ENCODE measurements around the gene TPGS2. TPM values are rescaled to one million over a fixed set of nuclear protein-coding genes. Genes with fewer than 3 reads are reported as not detected.
A peak's percentile ranks its signal among the peaks of the same experiment; 100 is the strongest.

The TPGS2 gene
- total RNA-seq, 1 experiment from 2014 or later, result 160 TPM

- CTCF ChIA-PET, result no interaction called here
- H3K27ac Mint-ChIP-seq (ENCODE audit: unreplicated experiment), result no peak overlapping the region
- H3K9me3 Mint-ChIP-seq (ENCODE audit: low read depth, unreplicated experiment), result no peaks in the 10 kb centered on the region
- intact Hi-C loops (cut with micrococcal nuclease; ENCODE audit: unreplicated experiment), result no loop called here
- TF ChIP-seq, protein P1, sequence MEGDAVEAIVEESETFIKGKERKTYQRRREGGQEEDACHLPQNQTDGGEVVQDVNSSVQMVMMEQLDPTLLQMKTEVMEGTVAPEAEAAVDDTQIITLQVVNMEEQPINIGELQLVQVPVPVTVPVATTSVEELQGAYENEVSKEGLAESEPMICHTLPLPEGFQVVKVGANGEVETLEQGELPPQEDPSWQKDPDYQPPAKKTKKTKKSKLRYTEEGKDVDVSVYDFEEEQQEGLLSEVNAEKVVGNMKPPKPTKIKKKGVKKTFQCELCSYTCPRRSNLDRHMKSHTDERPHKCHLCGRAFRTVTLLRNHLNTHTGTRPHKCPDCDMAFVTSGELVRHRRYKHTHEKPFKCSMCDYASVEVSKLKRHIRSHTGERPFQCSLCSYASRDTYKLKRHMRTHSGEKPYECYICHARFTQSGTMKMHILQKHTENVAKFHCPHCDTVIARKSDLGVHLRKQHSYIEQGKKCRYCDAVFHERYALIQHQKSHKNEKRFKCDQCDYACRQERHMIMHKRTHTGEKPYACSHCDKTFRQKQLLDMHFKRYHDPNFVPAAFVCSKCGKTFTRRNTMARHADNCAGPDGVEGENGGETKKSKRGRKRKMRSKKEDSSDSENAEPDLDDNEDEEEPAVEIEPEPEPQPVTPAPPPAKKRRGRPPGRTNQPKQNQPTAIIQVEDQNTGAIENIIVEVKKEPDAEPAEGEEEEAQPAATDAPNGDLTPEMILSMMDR (IDR thresholded peaks at IDR 0.05; ENCODE audit: unreplicated experiment), result no peak
- BruUV-seq (replicated peaks), result no TSS peak
- H3K27me3 Mint-ChIP-seq (ENCODE audit: unreplicated experiment), result no peaks in the 10 kb centered on the region
- H3K4me3 Mint-ChIP-seq (ENCODE audit: low read depth, unreplicated experiment), result no peak overlapping the region
- no peaks in the 10 kb centered on the region for H3K36me3 Mint-ChIP-seq (ENCODE audit: insufficient read depth, unreplicated experiment)
- H3K4me1 Mint-ChIP-seq (ENCODE audit: low read depth, unreplicated experiment), result no peaks in the 10 kb centered on the region
- DNase-seq, result no peak
Measured at GRCh38 chr18:36867056-36867455, 38.3 kb upstream of the TPGS2 start.

GRCh38 chr18:36862182-36862581 lies 33.4 kb upstream of the TPGS2 start:
- CTCF ChIA-PET, result no interaction called here
- Mint-ChIP-seq H3K4me1 (ENCODE audit: low read depth, unreplicated experiment) (peaks cover 4% of the 10 kb centered on the region), H3K9me3 (ENCODE audit: low read depth, unreplicated experiment) (no peaks in the 10 kb centered on the region), H3K4me3 (ENCODE audit: low read depth, unreplicated experiment) (no peak overlapping the region), H3K36me3 (ENCODE audit: insufficient read depth, unreplicated experiment) (no peaks in the 10 kb centered on the region), H3K27me3 (ENCODE audit: unreplicated experiment) (no peaks in the 10 kb centered on the region), H3K27ac (ENCODE audit: unreplicated experiment) (no peak overlapping the region)
- intact Hi-C loops (cut with micrococcal nuclease; ENCODE audit: unreplicated experiment), result no loop called here
- BruUV-seq (replicated peaks), result no TSS peak
- no peak for DNase-seq
- TF ChIP-seq, protein P1 (IDR thresholded peaks at IDR 0.05; ENCODE audit: unreplicated experiment), result no peak

DNA sequence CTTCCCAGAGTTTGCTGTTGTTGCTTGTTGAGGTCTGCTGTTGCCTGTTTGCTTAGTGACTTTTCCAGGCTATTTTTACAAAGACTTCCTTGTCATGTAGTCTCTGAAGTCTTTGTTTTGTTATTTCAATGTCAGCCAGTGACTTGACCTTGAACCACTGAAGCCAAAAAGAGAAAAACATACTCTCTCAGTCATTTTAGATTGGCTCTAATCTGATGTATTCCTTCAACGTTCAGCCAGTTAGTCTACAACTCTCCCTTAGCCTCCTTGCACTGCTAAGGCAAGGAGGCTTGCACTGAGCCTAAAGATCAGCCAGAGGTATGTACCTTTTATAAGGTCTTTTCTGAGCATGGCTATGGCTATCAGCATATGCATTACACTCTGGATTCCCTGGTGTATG lies 28.0 kb upstream of the TPGS2 start:
- H3K4me1 Mint-ChIP-seq (ENCODE audit: low read depth, unreplicated experiment), result peaks cover 18% of the 10 kb centered on the region
- TF ChIP-seq, protein P1 (IDR thresholded peaks at IDR 0.05; ENCODE audit: unreplicated experiment), result no peak
- peak overlapping the region; percentile 42 for H3K27ac Mint-ChIP-seq (ENCODE audit: unreplicated experiment)
- CTCF ChIA-PET, result no interaction called here
- H3K27me3 Mint-ChIP-seq (ENCODE audit: unreplicated experiment), result no peaks in the 10 kb centered on the region
- no peak overlapping the region for H3K4me3 Mint-ChIP-seq (ENCODE audit: low read depth, unreplicated experiment)
- BruUV-seq (replicated peaks), result no TSS peak
- no peak for DNase-seq
- no peaks in the 10 kb centered on the region for H3K9me3 Mint-ChIP-seq (ENCODE audit: low read depth, unreplicated experiment)
- H3K36me3 Mint-ChIP-seq (ENCODE audit: insufficient read depth, unreplicated experiment), result no peaks in the 10 kb centered on the region
- intact Hi-C loops (cut with micrococcal nuclease; ENCODE audit: unreplicated experiment), result no loop called here

DNA sequence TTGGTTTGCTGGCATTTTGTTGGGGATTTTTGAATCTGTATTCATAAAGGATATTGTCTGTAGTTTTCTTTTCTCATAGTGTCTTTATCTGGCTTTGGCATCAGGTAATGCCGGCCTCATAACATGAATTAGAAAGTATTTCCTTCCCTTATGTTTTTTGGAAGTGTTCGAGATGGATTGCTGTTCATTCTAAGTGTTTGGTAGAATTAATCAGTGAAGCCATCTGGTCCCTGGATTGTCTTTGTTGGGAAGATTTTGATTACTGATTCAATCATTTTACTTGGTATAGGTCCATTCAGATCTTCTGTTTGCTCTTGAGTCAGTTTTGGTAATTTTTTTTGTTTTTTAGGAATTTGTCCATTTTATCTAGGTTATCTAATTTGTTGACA lies 22.4 kb upstream of the TPGS2 start:
- CTCF ChIA-PET, result no interaction called here
- H3K4me1 Mint-ChIP-seq (ENCODE audit: low read depth, unreplicated experiment), result peaks cover 26% of the 10 kb centered on the region
- no peaks in the 10 kb centered on the region for H3K36me3 Mint-ChIP-seq (ENCODE audit: insufficient read depth, unreplicated experiment)
- peak overlapping the region; percentile 50 for H3K27ac Mint-ChIP-seq (ENCODE audit: unreplicated experiment)
- H3K27me3 Mint-ChIP-seq (ENCODE audit: unreplicated experiment), result no peaks in the 10 kb centered on the region
- no peak overlapping the region for H3K4me3 Mint-ChIP-seq (ENCODE audit: low read depth, unreplicated experiment)
- TF ChIP-seq, protein P1 (IDR thresholded peaks at IDR 0.05; ENCODE audit: unreplicated experiment), result no peak
- no peak for DNase-seq
- BruUV-seq (replicated peaks), result no TSS peak
- no peaks in the 10 kb centered on the region for H3K9me3 Mint-ChIP-seq (ENCODE audit: low read depth, unreplicated experiment)
- intact Hi-C loops (cut with micrococcal nuclease; ENCODE audit: unreplicated experiment), result no loop called here
